Activated T-cell treated with anti-CD3 and anti-CD28 coated beads, Interleukin-2, amount 50 U/mL, for 4 hours (primary cell): ENCODE measurements around the gene FAM114A1. TPM values are rescaled to one million over a fixed set of nuclear protein-coding genes. Genes with fewer than 3 reads are reported as not detected.
"Not testable (repeated sequence)": the region's sequence is repeated elsewhere in the genome, so short reads cannot be mapped to it uniquely, and the experiment has no call there.

Source experiments
- ATAC-seq, 2 donors: fragments of 200-7000 bp; cut with Tn5 transposase; one replicate each; pipeline ENCODE4 v1.10.0; 2021
- DNase-seq: peaks from one replicate; pipeline ENCODE4 v3.0.0-alpha.2; 2020
- H3K27me3 Mint-ChIP-seq: one replicate; pipeline ENCODE4 v1.8.0; 2021; ENCODE audit warnings: low read depth, mixed read lengths
- H3K36me3 Mint-ChIP-seq: one replicate; pipeline ENCODE4 v1.8.0; 2022; ENCODE audit warnings: mixed read lengths; ENCODE audit not compliant: insufficient read depth
- H3K4me1 Mint-ChIP-seq: one replicate; pipeline ENCODE4 v1.8.0; 2021; ENCODE audit warnings: low read depth, mixed read lengths
- H3K4me3 Mint-ChIP-seq: one replicate; pipeline ENCODE4 v1.8.0; 2021; ENCODE audit warnings: mild to moderate bottlenecking, moderate library complexity, mixed read lengths
- H3K9me3 Mint-ChIP-seq: one replicate; pipeline ENCODE4 v1.8.0; 2021; ENCODE audit warnings: mixed read lengths
- total RNA-seq, 3 donors: library from RNA; stranded (reverse); gene quantifications; one replicate each; pipeline ENCODE4 v1.2.1, GENCODE V29; 2021

FAM114A1 gene
- total RNA-seq, 3 donors from 2014 or later = 0.24 to 0.34 (median 0.25) TPM

GRCh38 chr4:38949411-38950051 is 81.9 kb downstream of the FAM114A1 start:
- H3K4me3 Mint-ChIP-seq = no peak overlapping the region
- ATAC-seq (peak; percentile 80 to 85), DNase-seq (no peak)
- no peaks in the 10 kb centered on the region for H3K27me3 Mint-ChIP-seq
- H3K36me3 Mint-ChIP-seq = no peaks in the 10 kb centered on the region
- H3K9me3 Mint-ChIP-seq = no peaks in the 10 kb centered on the region
- peaks cover 21% of the 10 kb centered on the region for H3K4me1 Mint-ChIP-seq

DNA sequence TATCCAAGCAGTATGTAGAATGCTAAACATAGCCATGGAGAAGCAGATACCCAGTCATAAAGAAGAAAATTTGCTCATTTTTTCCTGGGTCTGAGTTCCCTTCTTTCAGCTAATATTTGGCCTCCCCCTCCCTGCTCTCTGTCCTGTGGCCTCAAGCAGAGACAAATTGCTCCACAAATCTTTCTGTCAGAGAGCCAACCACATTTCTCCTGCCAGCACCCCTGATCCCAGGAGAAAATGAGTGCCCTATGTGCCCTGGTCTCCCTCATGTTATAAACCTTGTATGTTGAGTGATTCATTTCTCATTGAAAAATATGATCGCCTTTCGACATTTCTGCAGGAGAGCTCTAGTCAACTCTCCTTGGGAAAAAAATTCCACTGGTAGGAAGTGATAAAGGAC is 82.6 kb downstream of the FAM114A1 start:
- Mint-ChIP-seq H3K36me3 (no peaks in the 10 kb centered on the region), H3K4me3 (no peak overlapping the region), H3K27me3 (no peaks in the 10 kb centered on the region), H3K4me1 (peaks cover 21% of the 10 kb centered on the region), H3K9me3 (no peaks in the 10 kb centered on the region)
- DNase-seq (no peak), ATAC-seq (no peak)

- H3K4me1 Mint-ChIP-seq = peaks cover 21% of the 10 kb centered on the region
- H3K4me3 Mint-ChIP-seq = no peak overlapping the region
- no peaks in the 10 kb centered on the region for H3K36me3 Mint-ChIP-seq
- ATAC-seq (no peak), DNase-seq (no peak)
- H3K27me3 Mint-ChIP-seq = no peaks in the 10 kb centered on the region
- no peaks in the 10 kb centered on the region for H3K9me3 Mint-ChIP-seq
These were observed 83.1 kb downstream of the FAM114A1 start for GRCh38 chr4:38950734-38951133.

- no peak overlapping the region for H3K4me3 Mint-ChIP-seq
- ATAC-seq (no peak), DNase-seq (no peak)
- H3K4me1 Mint-ChIP-seq = peaks cover 21% of the 10 kb centered on the region
- no peaks in the 10 kb centered on the region for H3K36me3 Mint-ChIP-seq
- no peaks in the 10 kb centered on the region for H3K9me3 Mint-ChIP-seq
- H3K27me3 Mint-ChIP-seq = no peaks in the 10 kb centered on the region
These were observed 84.0 kb downstream of the FAM114A1 start for GRCh38 chr4:38951598-38951997.

DNA sequence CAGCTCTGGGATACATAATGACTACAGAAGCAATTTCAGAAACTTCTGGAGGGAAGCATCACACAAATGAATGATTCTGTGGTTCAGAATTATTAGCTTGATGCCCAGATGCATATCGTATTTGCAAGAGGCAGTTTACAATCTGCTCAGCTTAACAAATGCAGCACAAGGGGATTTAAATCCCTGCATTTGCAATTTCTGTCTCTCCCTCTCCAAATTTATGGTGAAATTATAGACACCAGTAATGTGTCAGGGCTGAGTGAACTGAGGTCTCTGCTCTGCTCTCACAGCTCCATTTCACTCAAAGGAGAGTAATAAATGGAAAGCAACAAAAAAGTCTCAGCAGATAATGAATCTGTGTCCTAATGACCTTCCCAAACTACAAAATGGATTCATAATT is 84.4 kb downstream of the FAM114A1 start:
- H3K4me3 Mint-ChIP-seq = no peak overlapping the region
- no peaks in the 10 kb centered on the region for H3K9me3 Mint-ChIP-seq
- no peak for DNase-seq
- H3K4me1 Mint-ChIP-seq = peaks cover 21% of the 10 kb centered on the region
- H3K27me3 Mint-ChIP-seq = no peaks in the 10 kb centered on the region
- no peaks in the 10 kb centered on the region for H3K36me3 Mint-ChIP-seq
- no peak for ATAC-seq

DNA sequence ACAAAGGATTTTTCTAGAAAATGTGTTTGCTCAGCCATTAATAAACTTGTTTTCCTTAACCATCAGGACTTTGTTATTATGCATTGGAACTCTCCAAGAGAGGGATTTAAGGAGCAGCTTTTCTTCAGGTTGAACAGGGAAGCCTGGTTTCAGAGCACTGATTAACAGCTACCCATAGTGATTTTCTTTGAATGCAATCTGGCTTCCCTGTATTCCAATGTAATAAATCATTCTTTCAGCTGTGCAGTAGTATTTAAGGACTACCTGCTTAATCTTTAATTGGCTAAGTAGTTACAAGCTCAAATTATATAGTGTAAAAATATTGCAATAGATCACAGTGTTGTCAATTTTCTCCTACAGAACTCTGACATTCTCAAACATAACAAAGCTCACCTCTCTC is 87.1 kb downstream of the FAM114A1 start:
- ATAC-seq (no peak), DNase-seq (no peak)
- peaks cover 10% of the 10 kb centered on the region for H3K4me1 Mint-ChIP-seq
- H3K9me3 Mint-ChIP-seq = no peaks in the 10 kb centered on the region
- no peak overlapping the region for H3K4me3 Mint-ChIP-seq
- no peaks in the 10 kb centered on the region for H3K36me3 Mint-ChIP-seq
- no peaks in the 10 kb centered on the region for H3K27me3 Mint-ChIP-seq

DNA sequence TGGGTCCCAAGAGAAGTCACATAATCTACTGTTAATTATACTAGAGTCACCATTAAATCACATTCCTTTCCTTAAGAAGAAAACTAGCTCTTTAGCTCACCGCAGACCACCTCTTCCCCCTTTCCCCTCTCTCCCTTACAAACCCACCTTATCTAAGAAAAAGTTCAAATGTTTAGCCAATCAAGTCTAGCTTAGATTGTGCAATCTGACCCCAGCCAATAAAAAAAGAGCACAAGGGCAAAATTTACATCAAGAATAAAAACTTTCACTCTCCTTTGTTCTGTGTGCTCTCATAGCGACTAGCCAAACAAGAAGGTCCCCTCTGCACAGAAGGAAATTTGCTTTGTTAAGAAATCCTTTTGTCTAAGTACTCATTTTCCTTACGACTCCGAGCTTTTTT is 88.4 kb downstream of the FAM114A1 start:
- H3K36me3 Mint-ChIP-seq = no peaks in the 10 kb centered on the region
- H3K27me3 Mint-ChIP-seq = no peaks in the 10 kb centered on the region
- no peaks in the 10 kb centered on the region for H3K9me3 Mint-ChIP-seq
- no peak for DNase-seq
- no peak overlapping the region for H3K4me3 Mint-ChIP-seq
- no peak for ATAC-seq
- peaks cover 2% of the 10 kb centered on the region for H3K4me1 Mint-ChIP-seq

GRCh38 chr4:38957261-38957815 is 89.7 kb downstream of the FAM114A1 start:
- DNase-seq (no peak), ATAC-seq (peak; percentile 9 to 23)
- Mint-ChIP-seq H3K27me3 (no peaks in the 10 kb centered on the region), H3K36me3 (peaks cover 2% of the 10 kb centered on the region), H3K4me1 (peaks cover 2% of the 10 kb centered on the region), H3K9me3 (peaks cover 12% of the 10 kb centered on the region), H3K4me3 (no peak overlapping the region)

- no peak overlapping the region for H3K4me3 Mint-ChIP-seq
These were observed 90.3 kb downstream of the FAM114A1 start for GRCh38 chr4:38957893-38958292.

GRCh38 chr4:38958453-38959190 is 91.0 kb downstream of the FAM114A1 start:
- no peak overlapping the region for H3K4me3 Mint-ChIP-seq
- H3K36me3 Mint-ChIP-seq = peaks cover 4% of the 10 kb centered on the region
- no peaks in the 10 kb centered on the region for H3K27me3 Mint-ChIP-seq
- peaks cover 12% of the 10 kb centered on the region for H3K9me3 Mint-ChIP-seq
- no peak for DNase-seq
- peaks cover 2% of the 10 kb centered on the region for H3K4me1 Mint-ChIP-seq
- peak; percentile 26 to 27 for ATAC-seq

More at GRCh38 chr4:38957893-38958292, 90.3 kb downstream of the FAM114A1 start:
- Mint-ChIP-seq H3K27me3 (no peaks in the 10 kb centered on the region), H3K36me3 (peaks cover 4% of the 10 kb centered on the region), H3K4me1 (peaks cover 2% of the 10 kb centered on the region), H3K9me3 (peaks cover 12% of the 10 kb centered on the region)
- DNase-seq (no peak), ATAC-seq (peak; percentile 86 to 88)

GRCh38 chr4:38959248-38959647 is 91.6 kb downstream of the FAM114A1 start:
- H3K36me3 Mint-ChIP-seq = not testable (repeated sequence)

GRCh38 chr4:38964942-38965775 is 97.6 kb downstream of the FAM114A1 start:
- peaks cover 41% of the 10 kb centered on the region for H3K36me3 Mint-ChIP-seq
- ATAC-seq = no peak

More at GRCh38 chr4:38959248-38959647, 91.6 kb downstream of the FAM114A1 start:
- not testable (repeated sequence) for DNase-seq, ATAC-seq, H3K4me1 Mint-ChIP-seq, H3K27me3 Mint-ChIP-seq, H3K4me3 Mint-ChIP-seq
- H3K9me3 Mint-ChIP-seq = peaks cover 12% of the 10 kb centered on the region

DNA sequence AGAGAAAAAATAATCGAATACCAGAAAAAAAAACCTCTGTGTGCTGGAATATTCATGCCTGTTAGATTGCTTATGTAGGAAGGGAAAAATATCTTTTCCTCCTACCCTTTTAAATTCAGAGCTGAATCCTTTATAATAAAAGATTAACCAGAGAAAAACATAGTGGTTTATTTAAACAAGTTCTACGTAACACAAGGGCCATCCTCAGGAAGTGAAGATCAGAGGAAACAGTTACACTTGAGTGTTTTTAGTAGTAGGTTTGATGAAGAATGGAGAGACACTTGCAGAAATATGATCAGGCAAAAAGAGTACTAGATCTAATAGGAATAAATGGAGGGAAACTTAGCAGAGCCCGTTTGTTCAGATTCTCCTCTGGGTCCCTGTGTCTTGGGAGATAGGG is 98.3 kb downstream of the FAM114A1 start:
- peaks cover 8% of the 10 kb centered on the region for H3K4me1 Mint-ChIP-seq
- DNase-seq (no peak), ATAC-seq (no peak)
- H3K9me3 Mint-ChIP-seq = peaks cover 12% of the 10 kb centered on the region
- H3K4me3 Mint-ChIP-seq = no peak overlapping the region
- no peaks in the 10 kb centered on the region for H3K27me3 Mint-ChIP-seq
- peaks cover 46% of the 10 kb centered on the region for H3K36me3 Mint-ChIP-seq

More at GRCh38 chr4:38964942-38965775, 97.6 kb downstream of the FAM114A1 start:
- DNase-seq = no peak
- no peak overlapping the region for H3K4me3 Mint-ChIP-seq
- H3K27me3 Mint-ChIP-seq = no peaks in the 10 kb centered on the region
- peaks cover 12% of the 10 kb centered on the region for H3K9me3 Mint-ChIP-seq
- peaks cover 8% of the 10 kb centered on the region for H3K4me1 Mint-ChIP-seq
